Lung (tissue), 12 donors: Measurements from ENCODE around the gene PDIA6. TPM values are rescaled to one million over a fixed set of nuclear protein-coding genes. Genes with fewer than 3 reads are reported as not detected.

Source experiments
- ATAC-seq: fragments of 200-7000 bp; cut with Tn5 transposase; one replicate; pipeline ENCODE4 v1.9.1; 2020; ENCODE audit warnings: moderate number of reproducible peaks; ENCODE audit not compliant: insufficient read depth, low FRiP score
- DNase-seq, 3 donors: peaks; one replicate each; pipeline ENCODE4 v3.0.0-alpha.2; 2013 to 2017
- H3K27ac ChIP-seq, 2 donors: one replicate each; pipeline ENCODE4 v1.5.1; 2013; ENCODE audit warnings: mild to moderate bottlenecking in 2 of 2, moderate library complexity in 2 of 2, control low read depth in 1 of 2, inconsistent platforms in 1 of 2, low read depth in 1 of 2, low read length in 1 of 2
- H3K27me3 ChIP-seq, 3 donors: one replicate each; pipeline ENCODE4 v1.5.1; 2013; ENCODE audit warnings: low read length in 2 of 3; ENCODE audit not compliant: control insufficient read depth in 3 of 3, insufficient read depth in 3 of 3
- H3K36me3 ChIP-seq, 4 donors: one replicate each; pipeline ENCODE4 v1.5.1; 2013; ENCODE audit warnings: low read length in 4 of 4, mild to moderate bottlenecking in 1 of 4, moderate library complexity in 1 of 4; ENCODE audit not compliant: control insufficient read depth in 4 of 4, insufficient read depth in 4 of 4
- H3K4me1 ChIP-seq, 5 donors: one replicate each; pipeline ENCODE4 v1.5.1; 2013; ENCODE audit warnings: low read length in 5 of 5, mild to moderate bottlenecking in 2 of 5, moderate library complexity in 1 of 5; ENCODE audit not compliant: control insufficient read depth in 5 of 5, insufficient read depth in 5 of 5
- H3K4me3 ChIP-seq: one replicate; pipeline ENCODE4 v1.5.1; 2013; ENCODE audit warnings: mild to moderate bottlenecking, control low read depth, moderate library complexity
- H3K9ac ChIP-seq, 2 donors: one replicate each; pipeline ENCODE4 v1.5.1; 2013; ENCODE audit warnings: low read length in 2 of 2, control low read depth in 1 of 2; ENCODE audit not compliant: insufficient read depth in 1 of 2
- H3K9me3 ChIP-seq, 4 donors: one replicate each; pipeline ENCODE4 v1.5.1; 2013; ENCODE audit warnings: low read length in 3 of 4, mild to moderate bottlenecking in 1 of 4, moderate library complexity in 1 of 4; ENCODE audit not compliant: control insufficient read depth in 4 of 4, insufficient read depth in 3 of 4
- WGBS, 2 donors: extraction: QIAGEN DNeasy Blood & Tissue Kit; methylation state at CpG; one replicate each; pipeline ENCODE4 v1.1.7; 2013; 5-methylcytosine and 5-hydroxymethylcytosine counted together
- polyA plus RNA-seq, 2 donors: library from polyadenylated mRNA; stranded (reverse); fragments of 200-250 nt; gene quantifications; one replicate each; pipeline ENCODE4 v1.2.1, GENCODE V29; 2013
- total RNA-seq, 2 donors: library from RNA; depleted of rRNA in 1 of 2; stranded (reverse); fragments of >200 nt in 1 of 2; gene quantifications; one replicate each; pipeline ENCODE4 v1.2.1, GENCODE V29; 2014 to 2021
- TF ChIP-seq, protein P1 (sequence below): IDR thresholded peaks from 2 replicates; pipeline ENCODE4 v1.5.1; 2012; ENCODE audit warnings: mild to moderate bottlenecking; ENCODE audit errors: control extremely low read depth, extremely low read depth
- donor health status: control.
- donor health status: control.
- donor health status: Bipolar disorder and iron deficiency.
- donor health status: healthy.
- donor health status: DM: yes; HTN: yes; CAD: no.

Gene PDIA6
- total and polyA plus RNA-seq, 4 donors: 70.1 to 341 (median 189) TPM

DNA sequence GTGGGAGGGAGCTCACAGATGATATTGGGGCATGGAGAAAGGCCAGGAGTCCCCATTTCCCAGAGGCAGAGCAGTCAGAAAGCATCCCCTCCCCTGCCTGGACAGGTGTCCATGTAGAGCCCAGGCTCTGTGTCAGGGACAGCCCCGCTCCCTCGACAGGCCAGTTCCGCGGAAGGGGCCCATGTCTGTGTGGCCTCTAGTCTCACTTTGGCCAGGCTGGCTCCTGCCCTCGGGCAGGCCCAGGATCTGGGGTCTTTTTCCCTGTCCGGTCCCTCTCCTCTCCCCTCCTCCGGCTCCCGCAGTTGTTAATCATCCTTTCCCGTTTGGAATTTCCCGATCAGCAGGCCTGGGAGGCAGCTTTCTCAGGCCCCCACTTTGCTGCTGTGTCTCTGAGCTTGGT lies 20.4 kb upstream of the PDIA6 start:
- Histone ChIP-seq H3K9me3 (no peaks in the 10 kb centered on the region), H3K27ac (no peak overlapping the region), H3K27me3 (peaks cover 0 to 8% (median 5%) of the 10 kb centered on the region in 3 donors), H3K4me3 (no peak overlapping the region), H3K36me3 (no peaks in the 10 kb centered on the region), H3K4me1 (peaks cover 0 to 6% (median 0%) of the 10 kb centered on the region in 5 donors), H3K9ac (no peak overlapping the region)
- WGBS, 2 donors: 84 to 87% methylated on average over 10 of the region's 10 CpGs
- TF ChIP-seq, protein P1, sequence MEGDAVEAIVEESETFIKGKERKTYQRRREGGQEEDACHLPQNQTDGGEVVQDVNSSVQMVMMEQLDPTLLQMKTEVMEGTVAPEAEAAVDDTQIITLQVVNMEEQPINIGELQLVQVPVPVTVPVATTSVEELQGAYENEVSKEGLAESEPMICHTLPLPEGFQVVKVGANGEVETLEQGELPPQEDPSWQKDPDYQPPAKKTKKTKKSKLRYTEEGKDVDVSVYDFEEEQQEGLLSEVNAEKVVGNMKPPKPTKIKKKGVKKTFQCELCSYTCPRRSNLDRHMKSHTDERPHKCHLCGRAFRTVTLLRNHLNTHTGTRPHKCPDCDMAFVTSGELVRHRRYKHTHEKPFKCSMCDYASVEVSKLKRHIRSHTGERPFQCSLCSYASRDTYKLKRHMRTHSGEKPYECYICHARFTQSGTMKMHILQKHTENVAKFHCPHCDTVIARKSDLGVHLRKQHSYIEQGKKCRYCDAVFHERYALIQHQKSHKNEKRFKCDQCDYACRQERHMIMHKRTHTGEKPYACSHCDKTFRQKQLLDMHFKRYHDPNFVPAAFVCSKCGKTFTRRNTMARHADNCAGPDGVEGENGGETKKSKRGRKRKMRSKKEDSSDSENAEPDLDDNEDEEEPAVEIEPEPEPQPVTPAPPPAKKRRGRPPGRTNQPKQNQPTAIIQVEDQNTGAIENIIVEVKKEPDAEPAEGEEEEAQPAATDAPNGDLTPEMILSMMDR: no peak
- DNase-seq (no peak), ATAC-seq (no peak)

DNA sequence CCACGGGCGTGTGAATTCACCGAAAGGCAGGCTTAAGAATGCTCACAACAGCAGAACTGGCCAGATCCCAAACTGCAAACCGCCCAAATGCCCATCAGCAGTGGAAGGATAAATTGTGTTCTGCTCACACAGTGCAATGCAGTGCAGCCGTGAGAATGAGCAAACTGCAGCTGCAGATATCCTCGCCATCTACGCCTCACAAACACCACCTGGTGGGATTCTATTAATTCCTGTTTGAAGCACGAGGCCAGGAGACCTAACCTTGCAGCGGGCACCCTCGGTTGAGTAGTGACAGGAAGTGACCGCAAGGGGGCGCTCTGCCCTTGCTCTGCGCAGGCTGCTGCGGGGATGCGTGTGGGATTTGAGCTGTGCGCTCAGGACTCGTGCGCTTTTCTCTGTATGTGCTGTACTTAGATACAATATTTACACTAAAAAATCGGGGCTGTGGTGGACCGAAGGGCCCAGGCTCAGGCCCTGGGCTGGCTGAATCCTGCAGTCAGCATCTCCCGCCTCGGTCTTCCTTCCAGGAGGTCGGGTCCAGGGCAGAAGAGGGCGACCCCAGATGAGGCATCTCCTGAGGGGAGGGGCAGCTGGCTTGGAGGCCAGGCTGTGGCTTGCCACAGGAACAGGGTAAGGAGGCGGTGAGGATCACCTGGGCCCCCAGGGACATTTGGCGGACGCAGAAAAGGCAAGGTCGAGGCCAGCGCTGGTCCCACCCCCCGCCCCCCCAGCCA lies 19.8 kb upstream of the PDIA6 start:
- peak; percentile 76 for ATAC-seq
- H3K9ac ChIP-seq: no peak overlapping the region
- peak; percentile 86 to 89 (median 88) for DNase-seq
- no peak overlapping the region for H3K4me3 ChIP-seq
- H3K27me3 ChIP-seq: peaks cover 0 to 8% (median 5%) of the 10 kb centered on the region in 3 donors
- no peaks in the 10 kb centered on the region for H3K9me3 ChIP-seq
- H3K36me3 ChIP-seq: no peaks in the 10 kb centered on the region
- no peak overlapping the region for H3K27ac ChIP-seq
- peaks cover 0 to 6% (median 0%) of the 10 kb centered on the region in 5 donors for H3K4me1 ChIP-seq
- WGBS, 2 donors: 21 to 23% methylated on average over 30 of the region's 30 CpGs
- TF ChIP-seq, protein P1: peak; percentile 92

DNA sequence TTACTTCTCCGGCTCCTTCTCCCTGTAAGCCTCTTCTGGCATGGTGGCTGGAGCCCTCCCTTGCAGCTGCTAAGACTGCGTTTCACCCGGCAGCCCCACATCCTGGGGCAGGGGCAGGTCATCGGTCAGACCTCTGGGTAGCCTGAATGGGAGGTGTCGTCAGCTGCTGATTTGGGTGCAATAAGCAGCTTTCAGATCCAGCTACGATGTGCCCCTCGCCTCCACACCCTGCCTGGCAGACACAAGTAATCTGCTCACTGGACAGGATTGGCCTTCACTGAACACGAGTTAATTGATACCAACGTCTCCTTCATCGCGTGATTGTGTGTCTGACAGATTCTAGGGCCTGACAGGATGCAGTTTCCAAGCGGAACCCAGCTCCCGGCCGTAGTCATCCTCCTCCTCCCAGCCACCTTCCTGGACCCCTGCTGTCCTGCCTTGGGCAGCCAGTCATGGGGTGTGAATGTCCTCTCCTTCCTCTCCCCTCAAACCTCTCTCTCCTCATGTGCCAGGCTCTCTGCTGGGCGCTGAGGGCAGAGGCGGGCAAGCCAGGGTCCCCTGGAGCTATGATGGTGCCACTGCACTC lies 18.9 kb upstream of the PDIA6 start:
- no peak for ATAC-seq
- DNase-seq: no peak

More for the DNA sequence above, 18.9 kb upstream of the PDIA6 start:
- TF ChIP-seq, protein P1: no peak
- no peak overlapping the region for H3K27ac ChIP-seq
- H3K4me1 ChIP-seq: peaks cover 0 to 6% (median 0%) of the 10 kb centered on the region in 5 donors
- 54 to 64% methylated on average over 16 of the region's 16 CpGs for WGBS, 2 donors
- no peak overlapping the region for H3K9ac ChIP-seq
- no peak overlapping the region for H3K4me3 ChIP-seq
- H3K9me3 ChIP-seq: no peaks in the 10 kb centered on the region
- no peaks in the 10 kb centered on the region for H3K36me3 ChIP-seq
- H3K27me3 ChIP-seq: peaks cover 0 to 8% (median 5%) of the 10 kb centered on the region in 3 donors
